ENCODE measurements around the gene GFRA1.

GFRA1 gene

GRCh38 chr10:116272440-116273283, at the start of gene GFRA1:
GFRA1 (minus strand) TSS chr10:116273206; CDS start chr10:116272029, 1,177 bp downstream.
- DNase-seq (ENCODE audit: low read depth in 2 of 2): no peak

- DNase-seq (ENCODE audit: low read depth in 2 of 2): no peak
Observed at GRCh38 chr10:116316503-116316902, 43.5 kb upstream of the GFRA1 start.

- no peak for DNase-seq (ENCODE audit: low read depth in 2 of 2)
Observed at GRCh38 chr10:116312548-116312947, 39.5 kb upstream of the GFRA1 start.

- DNase-seq (ENCODE audit: low read depth in 2 of 2): no peak
Observed at GRCh38 chr10:116311706-116312490, 38.9 kb upstream of the GFRA1 start.

GRCh38 chr10:116311016-116311415, 38.0 kb upstream of the GFRA1 start:
- DNase-seq (ENCODE audit: low read depth in 2 of 2): no peak

GRCh38 chr10:116307455-116307854, 34.4 kb upstream of the GFRA1 start:
- no peak for DNase-seq (ENCODE audit: low read depth in 2 of 2)

GRCh38 chr10:116306847-116307246, 33.8 kb upstream of the GFRA1 start:
- no peak for DNase-seq (ENCODE audit: low read depth in 2 of 2)

- DNase-seq (ENCODE audit: low read depth in 2 of 2): no peak
Observed at GRCh38 chr10:116304923-116305322, 31.9 kb upstream of the GFRA1 start.

- DNase-seq (ENCODE audit: low read depth in 2 of 2): no peak
Observed at GRCh38 chr10:116300542-116300941, 27.5 kb upstream of the GFRA1 start.

GRCh38 chr10:116298586-116298985, 25.6 kb upstream of the GFRA1 start:
- no peak for DNase-seq (ENCODE audit: low read depth in 2 of 2)

- no peak for DNase-seq (ENCODE audit: low read depth in 2 of 2)
Observed at GRCh38 chr10:116296291-116296721, 23.3 kb upstream of the GFRA1 start.

- no peak for DNase-seq (ENCODE audit: low read depth in 2 of 2)
Observed at GRCh38 chr10:116292493-116292892, 19.5 kb upstream of the GFRA1 start.

GRCh38 chr10:116289652-116290051, 16.6 kb upstream of the GFRA1 start:
- no peak for DNase-seq (ENCODE audit: low read depth in 2 of 2)

GRCh38 chr10:116287906-116288501, 15.0 kb upstream of the GFRA1 start:
- DNase-seq (ENCODE audit: low read depth in 2 of 2): no peak

GRCh38 chr10:116286626-116287200, 13.7 kb upstream of the GFRA1 start:
- no peak for DNase-seq (ENCODE audit: low read depth in 2 of 2)

GRCh38 chr10:116281775-116282174, 8.8 kb upstream of the GFRA1 start:
- DNase-seq (ENCODE audit: low read depth in 2 of 2): no peak

GRCh38 chr10:116278846-116279245, 5.8 kb upstream of the GFRA1 start:
- DNase-seq (ENCODE audit: low read depth in 2 of 2): no peak

GRCh38 chr10:116276981-116277380, 4.0 kb upstream of the GFRA1 start:
- no peak for DNase-seq (ENCODE audit: low read depth in 2 of 2)

- DNase-seq (ENCODE audit: low read depth in 2 of 2): no peak
Observed at GRCh38 chr10:116274064-116274904, 1.3 kb upstream of the GFRA1 start.

- DNase-seq (ENCODE audit: low read depth in 2 of 2): no peak
Observed at GRCh38 chr10:116271593-116272439, 1.2 kb downstream of the GFRA1 start.

All from stimulated activated CD8-positive, alpha-beta memory T cell treated with anti-CD3 and anti-CD28 coated beads, Interleukin-7, amount 100 ng/mL, for 4 hours (primary cell).